GM18502 (cell line): ENCODE results near the gene RBL2.
A peak's percentile ranks its signal among the peaks of the same experiment; 100 is the strongest.
"Not testable (repeated sequence)": the region's sequence is repeated elsewhere in the genome, so short reads cannot be mapped to it uniquely, and the experiment has no call there.

Source experiments
- ATAC-seq: cut with Tn5 transposase; IDR thresholded peaks from one replicate; pipeline ENCODE4 v1.9.1; 2021; ENCODE audit warnings: mild to moderate bottlenecking; ENCODE audit not compliant: unreplicated experiment, poor library complexity

Gene RBL2, protein sequence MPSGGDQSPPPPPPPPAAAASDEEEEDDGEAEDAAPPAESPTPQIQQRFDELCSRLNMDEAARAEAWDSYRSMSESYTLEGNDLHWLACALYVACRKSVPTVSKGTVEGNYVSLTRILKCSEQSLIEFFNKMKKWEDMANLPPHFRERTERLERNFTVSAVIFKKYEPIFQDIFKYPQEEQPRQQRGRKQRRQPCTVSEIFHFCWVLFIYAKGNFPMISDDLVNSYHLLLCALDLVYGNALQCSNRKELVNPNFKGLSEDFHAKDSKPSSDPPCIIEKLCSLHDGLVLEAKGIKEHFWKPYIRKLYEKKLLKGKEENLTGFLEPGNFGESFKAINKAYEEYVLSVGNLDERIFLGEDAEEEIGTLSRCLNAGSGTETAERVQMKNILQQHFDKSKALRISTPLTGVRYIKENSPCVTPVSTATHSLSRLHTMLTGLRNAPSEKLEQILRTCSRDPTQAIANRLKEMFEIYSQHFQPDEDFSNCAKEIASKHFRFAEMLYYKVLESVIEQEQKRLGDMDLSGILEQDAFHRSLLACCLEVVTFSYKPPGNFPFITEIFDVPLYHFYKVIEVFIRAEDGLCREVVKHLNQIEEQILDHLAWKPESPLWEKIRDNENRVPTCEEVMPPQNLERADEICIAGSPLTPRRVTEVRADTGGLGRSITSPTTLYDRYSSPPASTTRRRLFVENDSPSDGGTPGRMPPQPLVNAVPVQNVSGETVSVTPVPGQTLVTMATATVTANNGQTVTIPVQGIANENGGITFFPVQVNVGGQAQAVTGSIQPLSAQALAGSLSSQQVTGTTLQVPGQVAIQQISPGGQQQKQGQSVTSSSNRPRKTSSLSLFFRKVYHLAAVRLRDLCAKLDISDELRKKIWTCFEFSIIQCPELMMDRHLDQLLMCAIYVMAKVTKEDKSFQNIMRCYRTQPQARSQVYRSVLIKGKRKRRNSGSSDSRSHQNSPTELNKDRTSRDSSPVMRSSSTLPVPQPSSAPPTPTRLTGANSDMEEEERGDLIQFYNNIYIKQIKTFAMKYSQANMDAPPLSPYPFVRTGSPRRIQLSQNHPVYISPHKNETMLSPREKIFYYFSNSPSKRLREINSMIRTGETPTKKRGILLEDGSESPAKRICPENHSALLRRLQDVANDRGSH

DNA sequence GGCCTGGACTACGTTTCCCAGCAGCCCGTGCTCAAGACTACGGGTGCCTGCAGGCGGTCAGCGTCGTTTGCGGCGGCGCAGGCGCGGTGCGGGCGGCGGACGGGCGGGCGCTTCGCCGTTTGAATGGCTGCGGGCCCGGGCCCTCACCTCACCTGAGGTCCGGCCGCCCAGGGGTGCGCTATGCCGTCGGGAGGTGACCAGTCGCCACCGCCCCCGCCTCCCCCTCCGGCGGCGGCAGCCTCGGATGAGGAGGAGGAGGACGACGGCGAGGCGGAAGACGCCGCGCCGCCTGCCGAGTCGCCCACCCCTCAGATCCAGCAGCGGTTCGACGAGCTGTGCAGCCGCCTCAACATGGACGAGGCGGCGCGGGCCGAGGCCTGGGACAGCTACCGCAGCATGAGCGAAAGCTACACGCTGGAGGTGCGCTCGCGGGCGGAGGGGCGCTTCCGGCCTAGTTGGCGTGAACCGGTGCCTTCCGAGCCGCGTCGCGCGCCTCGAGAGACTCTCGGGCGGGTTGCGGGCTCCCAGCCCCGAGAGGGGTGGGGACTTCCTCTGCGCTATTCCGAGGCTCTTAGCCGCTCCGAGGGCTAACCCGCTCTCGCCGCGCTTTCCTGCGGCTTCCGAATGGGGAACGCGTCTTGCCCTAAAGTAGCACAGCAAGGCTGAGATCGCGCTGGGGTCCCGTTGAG is at the start of gene RBL2:
TSS of gene RBL2 (plus strand) at position 95 of the 689 bp plus-strand sequence. CDS start at position 181, 86 bp downstream.
- ATAC-seq: peak; percentile 85

DNA sequence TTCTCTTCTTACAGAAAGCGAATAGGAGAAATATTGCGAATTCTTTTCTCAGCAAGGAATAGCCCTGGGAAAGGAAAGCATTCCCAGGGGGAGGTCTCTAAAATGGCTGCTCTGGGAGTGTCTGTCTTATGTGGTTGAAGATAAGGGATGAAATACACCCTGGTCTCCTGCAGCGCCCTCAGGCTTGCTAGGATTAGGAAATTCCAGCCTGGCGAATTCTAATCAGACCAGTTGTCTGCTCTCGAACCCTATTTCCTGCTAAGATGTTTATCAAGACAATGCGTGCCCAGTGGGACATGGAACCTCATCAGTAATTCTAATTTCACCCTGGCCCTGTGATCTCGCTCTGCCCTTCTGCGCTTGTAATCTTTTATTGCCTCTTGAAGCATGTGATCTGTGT is 49.7 kb upstream of the RBL2 start:
- not testable (repeated sequence) for ATAC-seq

DNA sequence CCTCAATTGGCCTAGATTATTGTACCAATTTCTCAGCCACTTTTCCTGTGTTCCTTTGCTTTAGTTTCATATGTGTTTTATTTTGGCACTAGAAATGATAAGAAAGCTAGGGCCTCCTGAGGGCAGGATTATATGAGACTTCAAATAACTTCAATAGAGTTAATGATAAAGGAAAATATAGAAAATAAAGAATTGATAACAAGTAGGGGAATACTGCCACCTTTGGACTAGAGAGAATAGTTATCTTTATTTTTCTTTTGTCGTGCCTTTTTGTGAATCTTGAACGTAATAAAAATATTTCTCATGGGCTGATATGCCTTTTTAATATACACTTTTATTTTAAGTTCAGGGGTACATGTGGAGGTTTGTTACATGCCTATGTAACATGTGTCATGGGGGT is 29.3 kb upstream of the RBL2 start:
- ATAC-seq: no peak

DNA sequence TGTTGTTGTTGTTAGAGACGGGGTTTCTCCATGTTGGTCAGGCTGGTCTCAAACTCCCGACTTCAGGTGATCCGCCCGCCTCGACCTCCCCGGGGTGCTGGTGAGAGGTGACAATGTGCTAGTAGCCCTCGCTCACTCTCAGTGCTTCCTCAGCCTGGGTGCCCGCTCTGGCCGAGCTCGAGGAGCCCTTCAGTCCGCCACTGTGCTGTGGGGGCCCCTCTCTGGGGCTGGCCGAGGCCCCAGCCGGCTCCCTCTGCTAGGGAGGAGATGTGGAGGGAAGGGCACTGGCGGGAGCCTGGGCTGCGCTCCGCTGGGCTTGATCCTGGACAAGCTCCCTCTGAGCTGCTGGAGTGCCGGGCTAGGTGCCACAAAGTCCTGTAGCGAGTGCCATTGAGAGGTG is 21.7 kb upstream of the RBL2 start:
- ATAC-seq: no peak

DNA sequence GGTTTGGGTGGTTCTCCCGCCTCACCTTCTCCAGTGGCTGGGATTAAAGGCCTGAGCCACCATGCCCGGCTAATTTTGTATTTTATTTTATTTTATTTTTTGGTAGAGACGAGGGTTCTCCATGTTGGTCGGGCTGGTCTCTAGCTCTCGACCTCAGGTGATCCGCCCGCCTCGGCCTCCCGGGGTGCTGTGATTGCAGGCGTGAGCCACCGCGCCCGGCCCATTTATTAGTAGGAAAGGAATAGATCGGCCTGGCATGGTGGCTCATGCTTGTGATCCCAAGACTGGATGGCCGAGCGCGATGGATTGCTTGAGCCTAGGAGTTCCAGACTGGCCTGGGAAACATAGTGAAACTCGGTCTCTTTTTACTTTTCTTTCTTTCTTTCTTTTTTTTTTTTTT is 20.4 kb upstream of the RBL2 start:
- ATAC-seq: no peak

DNA sequence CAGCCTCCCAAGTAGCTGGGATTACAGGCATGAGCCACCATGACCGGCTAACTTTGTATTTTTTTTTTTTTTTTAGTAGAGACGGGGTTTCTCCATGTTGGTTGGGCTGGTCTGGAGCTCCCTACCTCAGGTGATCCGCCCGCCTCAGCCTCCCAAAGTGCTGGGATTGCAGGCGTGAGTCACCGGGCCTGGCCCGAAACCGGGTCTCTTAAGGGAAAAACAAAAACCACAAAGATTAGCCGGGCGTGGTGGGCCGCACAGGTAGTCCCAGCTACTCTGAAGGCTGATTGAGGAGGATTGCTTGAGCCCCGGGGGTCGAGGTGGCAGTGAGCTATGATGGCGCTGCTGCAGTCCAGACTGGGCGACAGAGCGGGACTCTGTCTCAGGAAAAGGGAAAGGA is 19.9 kb upstream of the RBL2 start:
- no peak for ATAC-seq

DNA sequence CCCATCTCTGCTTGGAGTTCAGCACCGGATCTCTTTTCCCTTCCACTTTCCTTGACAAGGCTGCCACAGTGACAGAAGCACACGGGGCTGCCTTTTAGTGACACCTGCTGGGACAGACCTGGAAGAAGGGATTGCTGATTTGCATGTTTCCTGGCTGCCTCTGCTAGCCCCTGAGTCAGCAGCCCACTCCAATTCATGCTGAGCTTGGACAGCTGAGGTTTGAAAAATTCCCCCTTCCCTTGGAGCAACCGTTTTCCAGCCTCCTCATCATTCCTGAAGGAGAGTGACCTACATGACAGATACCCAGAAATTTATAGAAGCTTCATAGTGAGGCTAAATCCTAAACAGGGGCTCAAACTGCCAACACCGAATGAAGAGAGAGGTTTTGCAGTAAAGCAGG is 18.8 kb upstream of the RBL2 start:
- no peak for ATAC-seq

DNA sequence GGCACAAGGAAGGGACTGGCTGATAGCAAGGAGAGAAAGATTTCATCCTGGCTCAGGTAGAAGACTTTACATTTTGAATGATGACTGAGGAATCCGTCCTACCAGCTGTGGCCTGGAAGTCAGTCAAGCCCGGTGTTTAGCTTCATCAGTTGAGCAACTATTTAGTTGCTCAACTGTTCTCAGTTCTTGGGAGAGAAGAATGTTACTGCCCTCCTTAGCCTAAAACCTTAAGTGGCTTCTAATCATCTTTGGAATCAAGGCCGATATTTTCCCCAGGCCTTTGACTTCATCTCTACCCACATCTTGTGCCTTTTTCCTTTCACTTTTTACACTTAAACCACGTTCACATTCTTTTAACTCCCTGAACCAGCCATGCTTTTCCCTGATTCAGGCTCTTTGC is 17.3 kb upstream of the RBL2 start:
- ATAC-seq: no peak

DNA sequence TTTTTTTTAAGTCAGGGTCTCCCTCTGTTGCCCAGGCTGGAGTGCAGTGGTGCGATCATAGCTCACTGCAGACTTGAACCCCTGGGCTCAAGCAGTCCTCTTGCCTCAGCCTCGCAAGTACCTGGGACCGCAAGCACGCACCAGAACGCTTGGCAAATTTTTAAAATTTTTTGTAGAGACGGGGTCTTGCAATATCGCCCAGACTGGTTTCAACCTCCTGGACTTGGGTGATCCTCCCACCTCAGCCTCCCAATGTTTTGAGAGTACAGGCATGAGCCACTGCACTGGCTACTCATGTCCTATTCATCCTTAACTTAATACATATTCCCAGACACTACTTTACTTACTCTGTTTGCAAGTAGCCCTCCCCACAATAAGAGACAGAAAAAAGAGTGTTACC is 16.3 kb upstream of the RBL2 start:
- no peak for ATAC-seq

DNA sequence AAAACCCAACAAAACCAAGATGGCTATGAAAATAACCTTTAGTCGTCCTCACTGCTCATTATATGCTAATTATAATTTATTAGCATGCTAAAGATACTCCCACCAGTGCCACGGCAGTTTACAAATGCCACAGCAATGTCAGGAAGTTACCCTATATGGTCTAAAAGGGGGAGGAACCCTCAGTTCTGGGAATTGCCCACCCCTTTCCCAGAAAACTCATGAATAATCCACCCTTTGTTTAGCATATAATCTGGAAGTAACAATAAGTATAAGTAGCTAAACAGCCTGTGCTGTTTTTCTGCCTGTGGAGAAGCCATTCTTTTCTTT is 14.9 kb upstream of the RBL2 start:
- ATAC-seq: not testable (repeated sequence)

DNA sequence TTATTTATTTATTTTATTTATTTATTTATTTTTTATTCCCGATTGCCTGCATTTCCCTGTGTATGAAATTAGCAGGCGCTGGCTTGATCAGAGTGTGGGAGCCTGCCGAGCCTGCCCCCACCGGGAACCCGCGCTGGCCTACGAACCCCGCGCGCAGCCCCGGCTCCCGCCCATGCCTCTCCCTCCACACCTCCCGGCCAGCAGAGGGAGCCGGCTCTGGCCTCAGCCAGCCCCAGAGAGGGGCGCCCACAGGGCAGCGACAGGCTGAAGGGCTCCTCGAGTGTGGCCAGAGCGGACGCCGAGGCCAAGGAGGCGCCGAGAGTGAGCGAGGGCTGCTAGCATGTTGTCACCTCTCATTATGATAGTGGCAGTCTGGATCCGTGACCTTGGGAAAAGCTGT is 13.0 kb upstream of the RBL2 start:
- ATAC-seq: no peak

DNA sequence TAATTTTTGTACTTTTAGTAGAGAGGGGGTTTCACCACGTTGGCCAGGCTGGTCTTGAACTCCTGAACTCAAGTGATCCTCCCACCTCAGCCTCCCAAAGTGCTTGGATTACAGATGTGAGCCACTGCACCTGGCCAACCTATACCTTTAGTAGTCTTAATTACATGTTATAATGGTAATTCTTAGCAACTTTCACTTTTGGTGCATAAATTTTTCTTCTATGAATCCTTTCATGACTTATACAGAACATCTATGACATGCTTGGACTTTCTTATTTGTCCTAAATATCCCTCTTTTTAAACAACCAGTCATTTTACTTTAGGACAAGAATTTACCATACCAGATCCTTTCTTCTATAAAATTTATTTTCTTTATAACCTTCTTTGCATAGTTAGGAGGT is 10.3 kb upstream of the RBL2 start:
- not testable (repeated sequence) for ATAC-seq

DNA sequence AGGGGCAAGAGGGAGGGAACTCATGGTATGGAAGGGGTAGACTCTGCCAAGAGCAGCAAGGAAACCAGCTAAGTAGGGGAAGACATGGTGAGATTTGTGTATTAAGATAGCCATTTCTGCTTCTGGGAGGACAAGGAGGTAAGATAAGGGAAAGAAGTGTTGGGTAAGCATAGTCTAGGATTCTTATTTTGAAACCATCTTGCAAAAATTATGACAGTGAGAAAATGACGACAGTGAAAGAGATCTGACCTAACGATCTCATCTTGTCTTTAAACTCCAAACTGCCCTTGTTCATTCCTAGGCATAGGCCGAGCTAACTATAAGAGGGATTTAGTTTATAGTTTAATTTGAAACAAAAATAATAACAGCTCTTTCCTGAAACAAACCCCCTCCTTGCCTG is 5.6 kb upstream of the RBL2 start:
- ATAC-seq: no peak

DNA sequence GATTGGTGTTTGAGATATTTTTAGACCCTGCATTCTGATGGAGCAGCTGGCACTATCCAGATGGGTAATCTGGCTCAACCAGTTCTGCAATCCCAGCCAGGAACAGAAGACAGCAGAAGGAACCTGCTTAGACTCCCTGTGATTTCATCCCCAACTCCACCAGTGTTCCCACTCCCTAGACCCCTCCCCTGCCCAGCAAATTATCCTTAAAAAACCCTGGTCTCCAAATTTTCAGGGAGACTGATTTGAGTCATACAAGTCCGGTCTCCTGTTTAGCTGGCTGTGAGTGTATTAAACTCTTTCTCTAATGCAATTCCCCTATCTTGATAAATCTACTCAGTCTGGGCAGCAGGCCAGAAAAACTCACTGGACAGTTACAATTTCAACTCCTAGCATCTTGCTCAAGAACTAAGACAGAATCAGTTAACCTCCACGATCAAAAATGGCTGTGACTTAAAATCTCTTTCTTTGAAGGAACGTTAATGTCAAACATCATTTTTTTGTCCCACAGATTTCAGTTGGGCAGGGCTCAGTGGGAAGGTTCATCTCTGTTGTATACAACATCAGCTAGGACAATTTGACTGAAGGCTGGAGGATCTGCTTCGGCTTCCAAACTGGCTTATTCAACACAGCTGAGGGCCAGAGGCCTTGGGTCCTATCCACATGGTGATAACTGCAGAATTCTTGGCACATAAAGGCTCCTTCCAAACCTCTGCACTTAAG is 4.9 kb upstream of the RBL2 start:
- ATAC-seq: no peak

DNA sequence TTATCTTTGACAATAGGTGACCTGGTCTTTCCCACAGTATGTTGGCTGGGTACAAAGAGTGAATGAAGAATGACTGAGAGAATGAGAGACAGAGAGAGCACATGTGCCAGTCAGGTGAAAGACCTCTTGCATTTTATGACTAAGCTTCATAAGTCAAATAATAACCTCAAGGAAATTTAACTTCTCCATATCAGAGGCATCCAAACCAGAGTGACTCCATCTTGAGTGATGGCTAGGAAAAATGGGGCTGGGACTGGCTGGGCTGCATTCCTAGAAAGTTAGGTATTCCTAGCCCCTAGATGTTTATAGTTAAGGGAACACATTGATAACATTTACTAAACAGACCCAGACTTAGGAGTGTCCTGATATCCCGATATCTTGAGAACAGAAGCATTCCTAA is 3.9 kb upstream of the RBL2 start:
- ATAC-seq: no peak

DNA sequence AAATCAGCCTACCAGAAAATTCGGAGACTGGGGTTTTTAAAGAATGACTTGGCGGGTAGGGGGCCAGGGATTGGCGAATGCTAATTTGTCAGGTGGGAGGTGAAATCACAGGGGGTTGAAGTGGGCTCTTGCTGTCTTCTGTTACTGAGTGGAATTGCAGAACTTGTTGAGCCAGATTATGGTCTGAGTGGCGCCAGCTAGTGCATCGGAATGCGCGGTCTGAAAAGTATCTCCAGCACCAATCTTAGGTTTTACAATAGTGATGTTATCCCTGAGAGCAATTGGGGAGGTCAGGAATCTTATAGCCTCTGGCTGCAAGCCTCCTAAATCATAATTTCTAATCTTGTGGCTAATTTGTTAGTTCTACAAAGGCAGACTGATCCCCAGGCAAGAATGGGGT is 762 bp upstream of the RBL2 start:
- ATAC-seq: no peak

DNA sequence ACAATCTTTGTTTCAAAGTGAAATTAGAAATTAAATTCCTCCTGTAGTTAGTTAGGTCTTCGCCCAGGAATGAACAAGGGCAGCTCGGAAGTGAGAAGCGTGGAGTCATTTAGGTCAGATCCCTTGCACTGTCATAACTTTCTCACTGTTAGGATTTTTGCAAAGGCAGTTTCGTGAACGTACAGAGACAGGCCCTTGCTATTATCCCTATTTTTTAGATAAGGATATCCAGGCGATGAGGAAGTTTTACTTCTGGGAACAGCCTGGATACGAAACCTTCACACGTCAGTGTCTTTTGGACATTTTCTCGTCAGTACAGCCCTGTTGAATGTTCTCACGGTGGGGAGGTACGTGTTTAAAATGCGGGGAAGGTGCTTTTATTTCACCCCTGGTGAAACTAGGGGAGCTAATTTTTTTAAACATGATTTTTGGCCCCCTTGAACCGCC is 318 bp upstream of the RBL2 start:
- no peak for ATAC-seq

DNA sequence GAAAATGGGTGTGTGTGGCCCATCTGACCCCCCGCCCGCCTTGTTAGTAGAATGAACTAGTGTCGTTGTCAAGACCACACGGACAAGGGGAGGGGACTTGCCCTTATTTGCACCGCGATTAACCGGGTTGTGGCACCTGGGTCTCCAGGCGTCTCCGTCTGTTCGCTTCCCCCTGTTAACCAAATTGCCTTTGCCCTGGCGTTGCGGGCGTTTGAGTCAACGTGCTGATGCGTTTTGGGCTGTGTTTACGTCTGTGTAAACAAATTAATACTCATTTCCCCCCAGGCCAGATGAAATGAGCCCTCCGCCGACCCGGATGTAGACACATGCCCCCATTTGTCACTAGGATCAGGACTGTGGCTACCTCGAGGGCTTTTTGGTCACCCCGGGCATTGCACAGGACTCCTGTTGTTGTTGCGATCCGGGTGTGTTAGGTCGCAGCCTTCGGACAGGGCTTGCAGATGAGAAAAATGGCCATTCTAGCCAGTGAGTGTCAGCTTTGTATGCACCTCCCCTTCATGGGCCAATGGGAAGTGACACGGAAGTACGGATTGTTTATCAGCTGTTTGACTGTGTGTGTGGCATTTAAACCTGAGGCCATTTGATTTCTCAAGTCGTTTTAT is 906 bp downstream of the RBL2 start:
- ATAC-seq: peak; percentile 87

DNA sequence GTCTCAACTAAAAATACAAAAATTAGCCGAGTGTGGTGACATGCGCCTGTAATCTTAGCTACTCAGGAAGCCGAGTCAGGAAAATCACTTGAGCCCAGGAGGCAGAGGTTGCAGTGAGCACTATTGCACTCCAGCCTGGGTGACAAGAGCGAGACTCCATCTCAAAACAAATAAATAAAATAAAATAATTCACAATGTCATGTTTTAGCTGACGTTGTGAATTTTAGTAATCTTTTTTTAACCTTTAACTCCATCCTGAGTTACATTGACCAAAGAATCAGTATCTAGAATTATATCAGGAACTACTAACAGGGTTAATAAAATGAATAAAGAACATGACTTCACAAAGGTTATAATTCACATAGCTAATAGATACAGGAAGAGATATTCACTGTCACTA is 5.9 kb downstream of the RBL2 start:
- no peak for ATAC-seq
